Fibroblast of gingiva (primary cell): ENCODE measurements around the gene ELK4.

Source experiments
- DNase-seq: peaks from one replicate; pipeline ENCODE4 v3.0.0-alpha.2; 2011; ENCODE audit warnings: low read depth

ELK4 gene

GRCh38 chr1:205630241-205630640 lies 1.6 kb downstream of the ELK4 start:
- peak; percentile 58 for DNase-seq

GRCh38 chr1:205629751-205630150 lies 2.1 kb downstream of the ELK4 start:
- no peak for DNase-seq

- DNase-seq = no peak
Observed at GRCh38 chr1:205627956-205628355, 3.9 kb downstream of the ELK4 start.

GRCh38 chr1:205626216-205626615 lies 5.6 kb downstream of the ELK4 start:
- DNase-seq = no peak

GRCh38 chr1:205623646-205624045 lies 8.2 kb downstream of the ELK4 start:
- no peak for DNase-seq

- no peak for DNase-seq
Observed at GRCh38 chr1:205620269-205620668, 11.5 kb downstream of the ELK4 start.

GRCh38 chr1:205619376-205619775 lies 12.4 kb downstream of the ELK4 start:
- no peak for DNase-seq

- DNase-seq = no peak
Observed at GRCh38 chr1:205616563-205617293, 15.1 kb downstream of the ELK4 start.

- DNase-seq = no peak
Observed at GRCh38 chr1:205615789-205616188, 16.0 kb downstream of the ELK4 start.

GRCh38 chr1:205613854-205614412 lies 17.9 kb downstream of the ELK4 start:
- no peak for DNase-seq

- no peak for DNase-seq
Observed at GRCh38 chr1:205612556-205612955, 19.3 kb downstream of the ELK4 start.

GRCh38 chr1:205612104-205612503 lies 19.7 kb downstream of the ELK4 start:
- no peak for DNase-seq

- DNase-seq = no peak
Observed at GRCh38 chr1:205610901-205611466, 20.8 kb downstream of the ELK4 start.

- DNase-seq = no peak
Observed at GRCh38 chr1:205610036-205610435, 21.8 kb downstream of the ELK4 start.

GRCh38 chr1:205604825-205605505 lies 26.8 kb downstream of the ELK4 start:
- peak; percentile 45 for DNase-seq

GRCh38 chr1:205604059-205604458 lies 27.8 kb downstream of the ELK4 start:
- no peak for DNase-seq

GRCh38 chr1:205601205-205601604 lies 30.6 kb downstream of the ELK4 start:
- no peak for DNase-seq

- peak; percentile 12 for DNase-seq
Observed at GRCh38 chr1:205600085-205600484, 31.7 kb downstream of the ELK4 start.

GRCh38 chr1:205599669-205600042 lies 32.2 kb downstream of the ELK4 start:
- DNase-seq = no peak

GRCh38 chr1:205598841-205599668 lies 32.8 kb downstream of the ELK4 start:
- peak; percentile 76 for DNase-seq

GRCh38 chr1:205597691-205598314 lies 34.0 kb downstream of the ELK4 start:
- no peak for DNase-seq

- no peak for DNase-seq
Observed at GRCh38 chr1:205596876-205597275, 34.9 kb downstream of the ELK4 start.
